Liver (tissue), 9 donors: Measurements from ENCODE around the gene PPARD. TPM values are rescaled to one million over a fixed set of nuclear protein-coding genes. Genes with fewer than 3 reads are reported as not detected.

Source experiments
- DNase-seq: peaks from one replicate; pipeline ENCODE4 v3.0.0-alpha.2; 2017; ENCODE audit warnings: low spot score
- H3K27ac ChIP-seq, 2 donors: one replicate each; pipeline ENCODE4 v1.7.0; 2013; ENCODE audit warnings: inconsistent platforms in 2 of 2, low read length in 2 of 2, control low read depth in 1 of 2, low read depth in 1 of 2, mild to moderate bottlenecking in 1 of 2
- H3K27me3 ChIP-seq, 4 donors: one replicate each; pipeline versions ENCODE4 v1.6.1 to v1.7.0; 2013; ENCODE audit warnings: low read length in 3 of 4, inconsistent platforms in 1 of 4, mild to moderate bottlenecking in 1 of 4, moderate library complexity in 1 of 4; ENCODE audit not compliant: control insufficient read depth in 4 of 4, insufficient read depth in 4 of 4
- H3K36me3 ChIP-seq, 4 donors: one replicate each; pipeline versions ENCODE4 v1.6.1 to v1.7.0; 2013; ENCODE audit warnings: low read length in 3 of 4, mild to moderate bottlenecking in 3 of 4, low read depth in 1 of 4, moderate library complexity in 1 of 4; ENCODE audit not compliant: control insufficient read depth in 4 of 4, insufficient read depth in 3 of 4
- H3K4me1 ChIP-seq, 4 donors: one replicate each; pipeline versions ENCODE4 v1.6.1 to v1.7.0; 2013; ENCODE audit warnings: low read length in 3 of 4, mild to moderate bottlenecking in 3 of 4, moderate library complexity in 1 of 4; ENCODE audit not compliant: control insufficient read depth in 4 of 4, insufficient read depth in 4 of 4
- H3K4me3 ChIP-seq, 3 donors: one replicate each; pipeline versions ENCODE4 v1.6.1 to v1.7.0; 2013; ENCODE audit warnings: low read length in 3 of 3, control low read depth in 1 of 3, low read depth in 1 of 3, mild to moderate bottlenecking in 1 of 3
- H3K9ac ChIP-seq, 2 donors: one replicate each; pipeline ENCODE4 v1.7.0; 2013; ENCODE audit warnings: low read length in 2 of 2, mild to moderate bottlenecking in 2 of 2, moderate library complexity in 2 of 2, control low read depth in 1 of 2, low read depth in 1 of 2
- H3K9me3 ChIP-seq, 4 donors: one replicate each; pipeline versions ENCODE4 v1.6.1 to v1.7.0; 2013; ENCODE audit warnings: low read length in 3 of 4; ENCODE audit not compliant: control insufficient read depth in 4 of 4
- EGR1 ChIP-seq, 2 donors: IDR thresholded peaks; 2 replicates each; pipeline ENCODE4 v1.6.1; 2016 to 2018; ENCODE audit warnings: antibody characterized with exemption in 2 of 2, low read depth in 2 of 2
- FOXA1 ChIP-seq: IDR thresholded peaks from 2 replicates; pipeline ENCODE4 v1.6.1; 2016; ENCODE audit warnings: antibody characterized with exemption
- FOXA2 ChIP-seq: IDR thresholded peaks from 2 replicates; pipeline ENCODE4 v1.6.1; 2016; ENCODE audit warnings: antibody characterized with exemption
- GABPA ChIP-seq, 2 donors: IDR thresholded peaks in 1 of 2; conservative IDR thresholded peaks in 1 of 2; 2 replicates each; pipeline ENCODE4 v1.6.1; 2016; ENCODE audit warnings: antibody characterized with exemption in 2 of 2, mild to moderate bottlenecking in 1 of 2, moderate library complexity in 1 of 2
- HNF4A ChIP-seq, 2 donors: conservative IDR thresholded peaks; 2 replicates each; pipeline ENCODE4 v1.6.1; 2016; ENCODE audit warnings: antibody characterized with exemption in 2 of 2, mild to moderate bottlenecking in 2 of 2
- HNF4G ChIP-seq: IDR thresholded peaks from 2 replicates; pipeline ENCODE4 v1.6.1; 2016; ENCODE audit warnings: antibody characterized with exemption
- JUND ChIP-seq, 2 donors: IDR thresholded peaks; 2 replicates each; pipeline ENCODE4 v1.6.1; 2016; ENCODE audit warnings: antibody characterized with exemption in 2 of 2
- RAD21 ChIP-seq, 2 donors: IDR thresholded peaks; 2 replicates each; pipeline ENCODE4 v1.6.1; 2016; ENCODE audit warnings: antibody characterized with exemption in 2 of 2, mild to moderate bottlenecking in 2 of 2
- RXRA ChIP-seq, 2 donors: IDR thresholded peaks; 2 replicates each; pipeline ENCODE4 v1.6.1; 2017 to 2018; ENCODE audit warnings: antibody characterized with exemption in 2 of 2, mild to moderate bottlenecking in 1 of 2
- SP1 ChIP-seq: IDR thresholded peaks from 2 replicates; pipeline ENCODE4 v1.6.1; 2018; ENCODE audit warnings: antibody characterized with exemption, mild to moderate bottlenecking
- TAF1 ChIP-seq: conservative IDR thresholded peaks from 2 replicates; pipeline ENCODE4 v1.6.1; 2016; ENCODE audit warnings: antibody characterized with exemption, mild to moderate bottlenecking
- YY1 ChIP-seq: IDR thresholded peaks from 2 replicates; pipeline ENCODE4 v1.6.1; 2016; ENCODE audit warnings: antibody characterized with exemption, mild to moderate bottlenecking
- ZBTB33 ChIP-seq: IDR thresholded peaks from 2 replicates; pipeline ENCODE4 v1.6.1; 2016; ENCODE audit warnings: antibody characterized with exemption
- WGBS: extraction: QIAGEN DNeasy Blood & Tissue Kit; methylation state at CpG from one replicate; pipeline ENCODE4 v1.1.7; 2013; 5-methylcytosine and 5-hydroxymethylcytosine counted together
- polyA plus RNA-seq, 2 donors: library from polyadenylated mRNA; stranded (reverse) in 1 of 2; unstranded in 1 of 2; fragments of 200-250 nt in 1 of 2; fragments of >200 nt in 1 of 2; fragmentation: Nextera tagmentation in 1 of 2; extraction: Ambion mirVana in 1 of 2; gene quantifications; one replicate each; pipeline versions ENCODE4 v1.2.1 to v1.2.3, GENCODE V29; 2013 to 2015
- total RNA-seq, 2 donors: library from RNA; depleted of rRNA; stranded (reverse); fragments of >200 nt; gene quantifications; one replicate each; pipeline ENCODE4 v1.2.3, GENCODE V29; 2014
- TF ChIP-seq, protein P1 (sequence below): fragments of 150-350 bp; IDR thresholded peaks from 2 replicates; pipeline ENCODE4 v1.5.1; 2017; ENCODE audit warnings: improper control_type of control experiment, low read depth, low read length; ENCODE audit not compliant: missing input control
- TF ChIP-seq, protein P2 (sequence below): IDR thresholded peaks from 2 replicates; pipeline ENCODE4 v1.6.1; 2016; ENCODE audit warnings: antibody characterized with exemption
- TF ChIP-seq, protein P3 (sequence below): IDR thresholded peaks from 2 replicates; pipeline ENCODE4 v1.6.1; 2016; ENCODE audit warnings: antibody characterized with exemption, mild to moderate bottlenecking
- donor health status: healthy.
- donor health status: healthy.
- donor health status: healthy.
- donor health status: healthy.
- donor health status: healthy.

PPARD gene
- total and polyA plus RNA-seq, 4 donors: 2.1 to 7.8 (median 5.1) TPM

DNA sequence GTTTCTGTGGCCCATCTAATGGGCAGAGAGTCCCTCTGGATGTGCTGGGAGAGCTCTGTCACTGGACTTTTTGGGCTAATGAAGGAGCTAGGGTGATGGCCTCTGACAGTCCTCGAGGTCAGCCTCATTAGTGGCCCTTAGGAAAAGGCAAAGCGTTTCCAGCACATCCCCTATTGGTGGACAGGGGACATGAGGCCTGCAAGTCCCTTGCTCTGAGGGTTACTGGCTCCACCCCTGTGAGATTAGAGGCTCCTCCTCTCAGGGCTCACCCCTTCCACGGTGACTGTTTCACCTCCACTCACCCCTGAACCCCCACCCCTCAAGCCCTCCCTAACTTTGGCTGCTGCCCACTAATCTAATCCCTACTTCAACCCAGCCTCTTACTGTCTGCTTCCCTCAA is 97.0 kb downstream of the PPARD start:
- no peaks in the 10 kb centered on the region for H3K36me3 ChIP-seq
- WGBS: 64% methylated on average over 3 of the region's 3 CpGs
- H3K27me3 ChIP-seq: no peaks in the 10 kb centered on the region
- peaks cover 4 to 7% (median 6%) of the 10 kb centered on the region in 4 donors for H3K4me1 ChIP-seq
- no peak for DNase-seq
- H3K4me3 ChIP-seq: no peak overlapping the region
- TF ChIP-seq SP1: no peak
- no peak for TF ChIP-seq RAD21 (IDR thresholded peaks at IDR 0.05)
- no peak for TF ChIP-seq FOXA2
- H3K27ac ChIP-seq: no peak overlapping the region
- no peak overlapping the region for H3K9ac ChIP-seq
- no peaks in the 10 kb centered on the region for H3K9me3 ChIP-seq

- Histone ChIP-seq H3K4me3 (no peak overlapping the region), H3K9me3 (no peaks in the 10 kb centered on the region), H3K36me3 (no peaks in the 10 kb centered on the region), H3K4me1 (no peaks in the 10 kb centered on the region), H3K9ac (no peak overlapping the region), H3K27me3 (no peaks in the 10 kb centered on the region), H3K27ac (no peak overlapping the region)
- TF ChIP-seq, protein P1, sequence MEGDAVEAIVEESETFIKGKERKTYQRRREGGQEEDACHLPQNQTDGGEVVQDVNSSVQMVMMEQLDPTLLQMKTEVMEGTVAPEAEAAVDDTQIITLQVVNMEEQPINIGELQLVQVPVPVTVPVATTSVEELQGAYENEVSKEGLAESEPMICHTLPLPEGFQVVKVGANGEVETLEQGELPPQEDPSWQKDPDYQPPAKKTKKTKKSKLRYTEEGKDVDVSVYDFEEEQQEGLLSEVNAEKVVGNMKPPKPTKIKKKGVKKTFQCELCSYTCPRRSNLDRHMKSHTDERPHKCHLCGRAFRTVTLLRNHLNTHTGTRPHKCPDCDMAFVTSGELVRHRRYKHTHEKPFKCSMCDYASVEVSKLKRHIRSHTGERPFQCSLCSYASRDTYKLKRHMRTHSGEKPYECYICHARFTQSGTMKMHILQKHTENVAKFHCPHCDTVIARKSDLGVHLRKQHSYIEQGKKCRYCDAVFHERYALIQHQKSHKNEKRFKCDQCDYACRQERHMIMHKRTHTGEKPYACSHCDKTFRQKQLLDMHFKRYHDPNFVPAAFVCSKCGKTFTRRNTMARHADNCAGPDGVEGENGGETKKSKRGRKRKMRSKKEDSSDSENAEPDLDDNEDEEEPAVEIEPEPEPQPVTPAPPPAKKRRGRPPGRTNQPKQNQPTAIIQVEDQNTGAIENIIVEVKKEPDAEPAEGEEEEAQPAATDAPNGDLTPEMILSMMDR: no peak
- TF ChIP-seq ZBTB33 (no peak), GABPA (IDR thresholded peaks at IDR 0.05 in 1 of 2, conservative IDR thresholded peaks at IDR 0.05 in 1 of 2) (no peak), RXRA (IDR thresholded peaks at IDR 0.05) (no peak), JUND (IDR thresholded peaks at IDR 0.05) (no peak), EGR1 (IDR thresholded peaks at IDR 0.05; ENCODE audit: low read depth in 2 of 2) (no peak), HNF4A (conservative IDR thresholded peaks at IDR 0.05) (no peak), HNF4G (no peak), FOXA1 (no peak)
- TF ChIP-seq, protein P2, sequence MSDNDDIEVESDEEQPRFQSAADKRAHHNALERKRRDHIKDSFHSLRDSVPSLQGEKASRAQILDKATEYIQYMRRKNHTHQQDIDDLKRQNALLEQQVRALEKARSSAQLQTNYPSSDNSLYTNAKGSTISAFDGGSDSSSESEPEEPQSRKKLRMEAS: no peak
- WGBS: 97% methylated on average over 3 of the region's 3 CpGs
- DNase-seq: no peak
Measured at GRCh38 chr6:35441205-35441604, 98.8 kb downstream of the PPARD start.

- no peaks in the 10 kb centered on the region for H3K9me3 ChIP-seq
- no peaks in the 10 kb centered on the region for H3K4me1 ChIP-seq
- no peaks in the 10 kb centered on the region for H3K36me3 ChIP-seq
- H3K9ac ChIP-seq: no peak overlapping the region
- TF ChIP-seq, protein P2: no peak
- TF ChIP-seq FOXA2 (no peak), FOXA1 (no peak), YY1 (no peak), HNF4G (no peak), TAF1 (no peak)
- TF ChIP-seq, protein P3, sequence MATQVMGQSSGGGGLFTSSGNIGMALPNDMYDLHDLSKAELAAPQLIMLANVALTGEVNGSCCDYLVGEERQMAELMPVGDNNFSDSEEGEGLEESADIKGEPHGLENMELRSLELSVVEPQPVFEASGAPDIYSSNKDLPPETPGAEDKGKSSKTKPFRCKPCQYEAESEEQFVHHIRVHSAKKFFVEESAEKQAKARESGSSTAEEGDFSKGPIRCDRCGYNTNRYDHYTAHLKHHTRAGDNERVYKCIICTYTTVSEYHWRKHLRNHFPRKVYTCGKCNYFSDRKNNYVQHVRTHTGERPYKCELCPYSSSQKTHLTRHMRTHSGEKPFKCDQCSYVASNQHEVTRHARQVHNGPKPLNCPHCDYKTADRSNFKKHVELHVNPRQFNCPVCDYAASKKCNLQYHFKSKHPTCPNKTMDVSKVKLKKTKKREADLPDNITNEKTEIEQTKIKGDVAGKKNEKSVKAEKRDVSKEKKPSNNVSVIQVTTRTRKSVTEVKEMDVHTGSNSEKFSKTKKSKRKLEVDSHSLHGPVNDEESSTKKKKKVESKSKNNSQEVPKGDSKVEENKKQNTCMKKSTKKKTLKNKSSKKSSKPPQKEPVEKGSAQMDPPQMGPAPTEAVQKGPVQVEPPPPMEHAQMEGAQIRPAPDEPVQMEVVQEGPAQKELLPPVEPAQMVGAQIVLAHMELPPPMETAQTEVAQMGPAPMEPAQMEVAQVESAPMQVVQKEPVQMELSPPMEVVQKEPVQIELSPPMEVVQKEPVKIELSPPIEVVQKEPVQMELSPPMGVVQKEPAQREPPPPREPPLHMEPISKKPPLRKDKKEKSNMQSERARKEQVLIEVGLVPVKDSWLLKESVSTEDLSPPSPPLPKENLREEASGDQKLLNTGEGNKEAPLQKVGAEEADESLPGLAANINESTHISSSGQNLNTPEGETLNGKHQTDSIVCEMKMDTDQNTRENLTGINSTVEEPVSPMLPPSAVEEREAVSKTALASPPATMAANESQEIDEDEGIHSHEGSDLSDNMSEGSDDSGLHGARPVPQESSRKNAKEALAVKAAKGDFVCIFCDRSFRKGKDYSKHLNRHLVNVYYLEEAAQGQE: no peak
- 97% methylated on average over 4 of the region's 4 CpGs for WGBS
- no peaks in the 10 kb centered on the region for H3K27me3 ChIP-seq
- no peak overlapping the region for H3K4me3 ChIP-seq
- DNase-seq: no peak
- H3K27ac ChIP-seq: no peak overlapping the region
Measured at GRCh38 chr6:35441642-35442041, 99.3 kb downstream of the PPARD start.
